IMR-90 (cell line): ENCODE measurements around the gene SPRED2. TPM values are rescaled to one million over a fixed set of nuclear protein-coding genes. Genes with fewer than 3 reads are reported as not detected.

Experiments
- ATAC-seq: fragments of 200-7000 bp; cut with Tn5 transposase; 2 replicates; pipeline ENCODE4 v1.9.1; 2020; ENCODE audit warnings: low read depth, mild to moderate bottlenecking, moderate library complexity
- BruUV-seq: library from RNA; stranded (reverse); fragments of 400-500 nt; replicated peaks from 2 replicates; lab custom pipeline; 2021; lab: Mats Ljungman, UMichigan
- CTCF ChIA-PET: fragments of 300-600 bp; formaldehyde crosslinking; extraction: SDS; loops from one replicate; lab custom pipeline; 2021; ENCODE audit warnings: antibody characterized with exemption; lab: Yijun Ruan, JAX
- POLR2A ChIA-PET: fragments of 300-600 bp; sonication (Branson Sonifier 250); formaldehyde crosslinking; loops from one replicate; lab custom pipeline; 2022; ENCODE audit warnings: antibody characterized with exemption; ENCODE audit not compliant: unreplicated experiment; lab: Charles Lee
- DNase-seq: peaks from one replicate; pipeline ENCODE4 v3.0.0; 2013
- H2AFZ ChIP-seq: replicated peaks from 2 replicates; pipeline ENCODE3; 2013; ENCODE audit warnings: low read length, mild to moderate bottlenecking; ENCODE audit not compliant: poor library complexity
- H2AK5ac ChIP-seq: 2 replicates; pipeline ENCODE4 v1.6.1; 2013; ENCODE audit warnings: low read depth, low read length, inconsistent platforms
- H2AK9ac ChIP-seq: replicated peaks from 2 replicates; pipeline ENCODE3; 2013; ENCODE audit warnings: mild to moderate bottlenecking, low read depth, low read length, moderate library complexity; ENCODE audit not compliant: poor library complexity
- H2BK120ac ChIP-seq: 2 replicates; pipeline ENCODE4 v1.6.1; 2013; ENCODE audit warnings: low read depth, low read length, inconsistent platforms
- H2BK15ac ChIP-seq: 3 replicates; pipeline ENCODE4 v1.6.1; 2013; ENCODE audit warnings: low read depth, low read length, inconsistent platforms
- H2BK20ac ChIP-seq: 2 replicates; pipeline ENCODE4 v1.6.1; 2013; ENCODE audit warnings: low read depth, mild to moderate bottlenecking, inconsistent platforms, low read length, moderate library complexity
- H2BK5ac ChIP-seq: 2 replicates; pipeline ENCODE4 v1.6.1; 2013; ENCODE audit warnings: mild to moderate bottlenecking, low read depth, low read length, inconsistent platforms; ENCODE audit not compliant: poor library complexity, severe bottlenecking
- H3K14ac ChIP-seq: replicated peaks from 2 replicates; pipeline ENCODE4 v1.6.1; 2013; ENCODE audit warnings: low read depth, low read length, inconsistent platforms
- H3K18ac ChIP-seq: 2 replicates; pipeline ENCODE4 v1.6.1; 2013; ENCODE audit warnings: low read depth, low read length, control low read depth
- H3K23ac ChIP-seq: 2 replicates; pipeline ENCODE4 v1.6.1; 2013; ENCODE audit warnings: low read depth, low read length, inconsistent platforms
- H3K27ac ChIP-seq: 2 replicates; pipeline ENCODE4 v1.5.1; 2013; ENCODE audit warnings: mild to moderate bottlenecking, control low read depth, low read length; ENCODE audit not compliant: insufficient read depth
- H3K27me3 ChIP-seq: 2 replicates; pipeline ENCODE4 v1.6.1; 2013; ENCODE audit warnings: low read length; ENCODE audit not compliant: control insufficient read depth, insufficient read depth
- H3K36me3 ChIP-seq: 2 replicates; pipeline ENCODE4 v1.6.1; 2013; ENCODE audit warnings: low read length, mixed read lengths; ENCODE audit not compliant: control insufficient read depth, insufficient read depth
- H3K4ac ChIP-seq: 2 replicates; pipeline ENCODE4 v1.6.1; 2013; ENCODE audit warnings: low read depth, low read length, inconsistent platforms
- H3K4me1 ChIP-seq: 2 replicates; pipeline ENCODE4 v1.6.1; 2013; ENCODE audit warnings: low read length, mixed read lengths; ENCODE audit not compliant: control insufficient read depth, insufficient read depth
- H3K4me2 ChIP-seq: 2 replicates; pipeline ENCODE4 v1.6.1; 2013; ENCODE audit warnings: low read depth, mild to moderate bottlenecking, control low read depth, low read length, moderate library complexity
- H3K4me3 ChIP-seq: 2 replicates; pipeline ENCODE4 v1.5.1; 2013; ENCODE audit warnings: low read depth, mild to moderate bottlenecking, control low read depth, low read length, moderate library complexity; ENCODE audit not compliant: insufficient read depth
- H3K56ac ChIP-seq: 2 replicates; pipeline ENCODE4 v1.6.1; 2013; ENCODE audit warnings: low read length, inconsistent platforms; ENCODE audit not compliant: insufficient read depth; ENCODE audit errors: extremely low read depth
- H3K79me1 ChIP-seq, 2 experiments: 2 replicates each; pipeline ENCODE4 v1.6.1; 2013; ENCODE audit warnings: low read length in 2 of 2, inconsistent platforms in 1 of 2, low read depth in 1 of 2
- H3K9ac ChIP-seq: 2 replicates; pipeline ENCODE4 v1.6.1; 2013; ENCODE audit warnings: low read depth, low read length, control low read depth
- H3K9me1 ChIP-seq: 2 replicates; pipeline ENCODE4 v1.6.1; 2013; ENCODE audit warnings: low read length, inconsistent platforms; ENCODE audit not compliant: insufficient read depth
- H3K9me3 ChIP-seq: 2 replicates; pipeline ENCODE4 v1.6.1; 2013; ENCODE audit warnings: low read length; ENCODE audit not compliant: control insufficient read depth, insufficient read depth
- H4K20me1 ChIP-seq: 2 replicates; pipeline ENCODE4 v1.6.1; 2013; ENCODE audit warnings: low read length, inconsistent platforms; ENCODE audit not compliant: insufficient read depth
- H4K5ac ChIP-seq: 2 replicates; pipeline ENCODE4 v1.6.1; 2013; ENCODE audit warnings: mild to moderate bottlenecking, low read depth, low read length, control low read depth
- H4K8ac ChIP-seq, 2 experiments: 2 replicates each; pipeline ENCODE4 v1.6.1; 2013; ENCODE audit warnings: low read depth in 2 of 2, low read length in 2 of 2, control low read depth in 1 of 2, inconsistent platforms in 1 of 2
- H4K91ac ChIP-seq: 2 replicates; pipeline ENCODE4 v1.6.1; 2013; ENCODE audit warnings: low read depth, low read length, inconsistent platforms; ENCODE audit not compliant: insufficient read depth
- BHLHE40 ChIP-seq: fragments of 150-350 bp; IDR thresholded peaks from 2 replicates; pipeline ENCODE4 v1.6.1; 2016; ENCODE audit warnings: mild to moderate bottlenecking, low read depth, low read length
- CEBPB ChIP-seq: IDR thresholded peaks from 2 replicates; pipeline ENCODE4 v1.6.1; 2012; ENCODE audit warnings: low read depth, low read length, improper control_type of control experiment
- CHD1 ChIP-seq: IDR thresholded peaks from 2 replicates; pipeline ENCODE4 v1.6.1; 2012; ENCODE audit warnings: low read depth, low read length, improper control_type of control experiment
- CTCF ChIP-seq: conservative IDR thresholded peaks from 2 replicates; pipeline ENCODE4 v1.5.1; 2012; ENCODE audit warnings: mild to moderate bottlenecking, low read depth, low read length, improper control_type of control experiment
- MAFK ChIP-seq: IDR thresholded peaks from 2 replicates; pipeline ENCODE4 v1.6.1; 2012; ENCODE audit warnings: low read depth, low read length, improper control_type of control experiment
- MAZ ChIP-seq: IDR thresholded peaks from 2 replicates; pipeline ENCODE4 v1.6.1; 2012; ENCODE audit warnings: low read depth, mild to moderate bottlenecking, low read length, improper control_type of control experiment, moderate library complexity, borderline replicate concordance
- MXI1 ChIP-seq: IDR thresholded peaks from 2 replicates; pipeline ENCODE4 v1.6.1; 2012; ENCODE audit warnings: low read depth, mild to moderate bottlenecking, low read length, moderate library complexity, borderline replicate concordance
- NFE2L2 ChIP-seq: fragments of 150-350 bp; IDR thresholded peaks from 2 replicates; pipeline ENCODE4 v1.6.1; 2016; ENCODE audit warnings: low read depth, mild to moderate bottlenecking, low read length
- POLR2A ChIP-seq: IDR thresholded peaks from 2 replicates; pipeline ENCODE4 v1.6.1; 2012; ENCODE audit warnings: mild to moderate bottlenecking, low read depth, low read length
- RAD21 ChIP-seq: IDR thresholded peaks from 2 replicates; pipeline ENCODE4 v1.6.1; 2012; ENCODE audit warnings: low read length, improper control_type of control experiment
- RFX5 ChIP-seq: IDR thresholded peaks from 2 replicates; pipeline ENCODE4 v1.8.0; 2012; ENCODE audit warnings: low read depth, mild to moderate bottlenecking, low read length, moderate library complexity
- SMC3 ChIP-seq: fragments of 150-350 bp; IDR thresholded peaks from 2 replicates; pipeline ENCODE4 v1.6.1; 2016; ENCODE audit warnings: low read depth, mild to moderate bottlenecking, antibody characterized with exemption, low read length, moderate library complexity
- WGBS, 2 experiments: methylation state at CpG; one replicate each; pipeline versions ENCODE4 v1.1.5 to v1.1.7; 2013; ENCODE audit warnings: missing lambda C conversion rate in 2 of 2; ENCODE audit not compliant: insufficient read length in 1 of 2; ENCODE audit errors: extremely low coverage in 2 of 2; 5-methylcytosine and 5-hydroxymethylcytosine counted together
- dilution Hi-C: fragments of 300-500 bp; cut with HindIII; formaldehyde crosslinking; loops from one replicate; pipeline ENCODE4 v1.14.3; 2018; ENCODE audit warnings: low sequenced_read_pairs; ENCODE audit not compliant: unreplicated experiment
- in situ Hi-C: fragments of 300-500 bp; cut with MboI; formaldehyde crosslinking; loops from 3 replicates; pipeline ENCODE4 v1.14.3; 2019; ENCODE audit warnings: low sequenced_read_pairs, inconsistent platforms, mixed read lengths
- intact Hi-C: fragments of 100-400 bp; cut with micrococcal nuclease; formaldehyde crosslinking; loops from 2 replicates; pipeline ENCODE4 v1.10.0; 2022
- polyA plus RNA-seq, 3 experiments: library from polyadenylated mRNA; depleted of rRNA; stranded (reverse); fragments of >200 nt; gene quantifications; 2 replicates each; pipeline ENCODE4 v1.2.3, GENCODE V29; 2012; ENCODE audit warnings: low replicate concordance in 1 of 3
- total RNA-seq: library from RNA; depleted of rRNA; stranded (reverse); fragments of >200 nt; gene quantifications from 2 replicates; pipeline ENCODE4 v1.2.3, GENCODE V29; 2012
- TF ChIP-seq, protein P1 (sequence below): fragments of 150-350 bp; IDR thresholded peaks from 2 replicates; pipeline ENCODE4 v1.6.1; 2016; ENCODE audit warnings: low read depth, mild to moderate bottlenecking, low read length, moderate library complexity, borderline replicate concordance

Gene SPRED2
- total and polyA plus RNA-seq, 2 of the 4 experiments (the other 2 are of a cell fraction), result 4.8 to 18.7 TPM

DNA sequence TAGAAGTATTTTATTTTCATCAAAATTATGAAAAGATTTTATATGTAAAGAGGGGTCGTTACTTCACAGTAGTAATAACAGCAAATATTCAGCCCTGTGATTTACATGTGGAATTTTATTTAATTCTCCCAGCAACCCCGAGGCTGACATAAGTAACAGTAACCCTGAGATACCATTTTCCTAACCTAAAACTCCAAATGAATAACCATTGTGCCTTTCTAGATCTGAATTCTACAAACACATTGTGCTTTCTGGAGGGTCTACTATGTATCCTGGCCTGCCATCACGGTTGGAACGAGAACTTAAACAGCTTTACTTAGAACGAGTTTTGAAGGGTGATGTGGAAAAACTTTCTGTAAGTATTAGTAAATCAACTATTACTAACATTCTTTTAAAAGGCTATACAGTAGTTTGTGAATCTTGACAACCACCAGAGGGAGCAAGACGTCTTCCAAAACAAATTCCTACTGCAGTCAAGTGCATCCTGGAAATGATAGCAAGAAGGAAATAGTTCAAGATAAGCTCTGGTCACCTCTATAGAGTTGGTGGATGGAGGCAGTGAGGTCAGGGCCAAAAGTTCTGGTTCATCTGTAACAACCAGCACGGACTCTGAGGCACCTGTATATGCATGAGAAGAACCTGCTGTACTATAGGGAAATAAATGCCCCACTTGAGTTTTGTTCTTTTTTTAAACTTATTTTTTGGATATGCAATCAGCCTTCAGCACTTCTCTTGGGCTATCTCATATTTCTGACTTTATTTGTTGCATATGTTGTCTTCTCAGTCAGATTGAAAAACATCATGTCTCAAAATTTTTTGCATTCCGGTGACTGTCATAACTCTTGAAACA is 167.4 kb downstream of the SPRED2 start:
- H2BK120ac ChIP-seq, result no peak overlapping the region
- dilution Hi-C loops, result no loop called here
- H3K23ac ChIP-seq, result no peak overlapping the region
- no peaks in the 10 kb centered on the region for H3K27me3 ChIP-seq
- no TSS peak for BruUV-seq
- H4K91ac ChIP-seq, result no peak overlapping the region
- peaks cover 6% of the 10 kb centered on the region; the same call in 1 of the 2 replicates for H3K9me1 ChIP-seq
- H3K4ac ChIP-seq, result no peak overlapping the region
- H4K20me1 ChIP-seq, result peaks cover 53% of the 10 kb centered on the region
- H3K18ac ChIP-seq, result no peak overlapping the region
- ATAC-seq (peak; percentile 83), DNase-seq (peak; percentile 91)
- no peak overlapping the region for H2AK5ac ChIP-seq
- H3K9me3 ChIP-seq, result no peaks in the 10 kb centered on the region
- H2AK9ac ChIP-seq, result no peak overlapping the region
- no peak overlapping the region for H3K27ac ChIP-seq
- H3K4me3 ChIP-seq, result no peak overlapping the region
- intact Hi-C loops, result loop anchor here (1.0 kb wide), 4 partner anchors 167 to 308 kb away; partner anchors contain the start of gene SPRED2
- H3K9ac ChIP-seq, result no peak overlapping the region
- no peak overlapping the region for H3K4me2 ChIP-seq
- WGBS, 2 experiments, result no CpG with 5 or more reads among the region's 8 CpGs
- no peak overlapping the region for H2AFZ ChIP-seq
- POLR2A ChIA-PET, result no interaction called here
- H3K56ac ChIP-seq, result no peak overlapping the region
- no peak overlapping the region for H4K8ac ChIP-seq
- H3K4me1 ChIP-seq, result peaks cover 8% of the 10 kb centered on the region
- H4K5ac ChIP-seq, result no peak overlapping the region
- no peak overlapping the region for H2BK5ac ChIP-seq
- in situ Hi-C loops, result loop anchor here (5.0 kb wide), 2 partner anchors 162 to 282 kb away; no protein-coding TSS in a partner anchor
- peaks cover 21 to 59% of the 10 kb centered on the region in 2 experiments for H3K79me1 ChIP-seq
- CTCF ChIA-PET, result interaction anchor here (0.6 to 2.5 kb wide), 8 partner anchors 10 to 309 kb away, joined by 3 to 6 read pairs (median 5); no protein-coding TSS in a partner anchor
- H2BK20ac ChIP-seq, result no peak overlapping the region
- H2BK15ac ChIP-seq, result no peak overlapping the region
- TF ChIP-seq RAD21 (peak; percentile 87), MAFK (no peak), RFX5 (no peak), SMC3 (peak; percentile 96), CHD1 (no peak), CTCF (peak; percentile 77), POLR2A (0 out of 2 replicates have a peak, but pooled peaks have one; percentile 28), CEBPB (no peak), NFE2L2 (no peak), MXI1 (no peak), BHLHE40 (no peak), MAZ (no peak)
- TF ChIP-seq, protein P1, sequence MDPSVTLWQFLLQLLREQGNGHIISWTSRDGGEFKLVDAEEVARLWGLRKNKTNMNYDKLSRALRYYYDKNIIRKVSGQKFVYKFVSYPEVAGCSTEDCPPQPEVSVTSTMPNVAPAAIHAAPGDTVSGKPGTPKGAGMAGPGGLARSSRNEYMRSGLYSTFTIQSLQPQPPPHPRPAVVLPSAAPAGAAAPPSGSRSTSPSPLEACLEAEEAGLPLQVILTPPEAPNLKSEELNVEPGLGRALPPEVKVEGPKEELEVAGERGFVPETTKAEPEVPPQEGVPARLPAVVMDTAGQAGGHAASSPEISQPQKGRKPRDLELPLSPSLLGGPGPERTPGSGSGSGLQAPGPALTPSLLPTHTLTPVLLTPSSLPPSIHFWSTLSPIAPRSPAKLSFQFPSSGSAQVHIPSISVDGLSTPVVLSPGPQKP, result no peak
- peaks cover 21% of the 10 kb centered on the region for H3K36me3 ChIP-seq
- H3K14ac ChIP-seq, result no peak overlapping the region
